Gastroesophageal sphincter (tissue), 3 donors: ENCODE results near the gene DNAJC25.

Experiments
- CTCF ChIP-seq, 4 experiments: fragments of 200-600 bp in 2 of 4; fragments of 450-650 bp in 2 of 4; sonication (generic) in 1 of 4; IDR thresholded peaks; one replicate each; pipeline ENCODE4 v1.5.1; 2017 to 2019; ENCODE audit warnings: antibody characterized with exemption in 4 of 4, mild to moderate bottlenecking in 2 of 4, moderate library complexity in 2 of 4
- POLR2A ChIP-seq, 2 donors: fragments of 450-650 bp; IDR thresholded peaks; one replicate each; pipeline ENCODE4 v1.6.1; 2017; ENCODE audit warnings: antibody characterized with exemption in 2 of 2, mild to moderate bottlenecking in 2 of 2, moderate library complexity in 1 of 2

- TF ChIP-seq CTCF (IDR thresholded peaks at IDR 0.05) (no peak), POLR2A (IDR thresholded peaks at IDR 0.05) (no peak)
These were observed 29.7 kb upstream of the DNAJC25 start for GRCh38 chr9:111601237-111602018.
